Mesendoderm (in vitro differentiated cells): ENCODE data around the gene MRO.

ENCODE experiments used
- DNase-seq: peaks from one replicate; pipeline ENCODE4 v3.0.0; 2013
- H2AK5ac ChIP-seq: 2 replicates; pipeline ENCODE4 v1.6.1; 2013; ENCODE audit warnings: low read length, inconsistent platforms
- H2BK120ac ChIP-seq: 2 replicates; pipeline ENCODE4 v1.6.1; 2013; ENCODE audit warnings: low read depth, mild to moderate bottlenecking, low read length, moderate library complexity, mixed read lengths
- H2BK15ac ChIP-seq: replicated peaks from 2 replicates; pipeline ENCODE4 v1.6.1; 2013; ENCODE audit warnings: low read depth, mild to moderate bottlenecking, moderate library complexity
- H2BK5ac ChIP-seq: 2 replicates; pipeline ENCODE4 v1.6.1; 2013; ENCODE audit warnings: low read length, inconsistent platforms
- H3K18ac ChIP-seq: 2 replicates; pipeline ENCODE4 v1.6.1; 2013; ENCODE audit warnings: mild to moderate bottlenecking, low read length, mixed read lengths
- H3K23ac ChIP-seq: one replicate; pipeline ENCODE4 v1.6.1; 2013; ENCODE audit warnings: low read length
- H3K27ac ChIP-seq: 2 replicates; pipeline ENCODE4 v1.5.1; 2013; ENCODE audit warnings: low read depth, mild to moderate bottlenecking, inconsistent platforms, low read length, moderate library complexity
- H3K27me3 ChIP-seq: 2 replicates; pipeline ENCODE4 v1.6.1; 2013; ENCODE audit warnings: low read length, control low read depth, mild to moderate bottlenecking, inconsistent platforms; ENCODE audit not compliant: insufficient read depth, poor library complexity
- H3K36me3 ChIP-seq: 2 replicates; pipeline ENCODE4 v1.6.1; 2013; ENCODE audit warnings: low read length, inconsistent platforms; ENCODE audit not compliant: control insufficient read depth, insufficient read depth
- H3K4ac ChIP-seq: one replicate; pipeline ENCODE4 v1.6.1; 2013; ENCODE audit warnings: low read depth, mild to moderate bottlenecking, low read length, moderate library complexity
- H3K4me1 ChIP-seq: 2 replicates; pipeline ENCODE4 v1.6.1; 2013; ENCODE audit warnings: low read depth, low read length, inconsistent platforms; ENCODE audit not compliant: control insufficient read depth
- H3K4me2 ChIP-seq: 2 replicates; pipeline ENCODE4 v1.6.1; 2013; ENCODE audit warnings: low read length
- H3K4me3 ChIP-seq: 2 replicates; pipeline ENCODE4 v1.5.1; 2013; ENCODE audit warnings: mild to moderate bottlenecking, low read length
- H3K56ac ChIP-seq: one replicate; pipeline ENCODE4 v1.6.1; 2013; ENCODE audit warnings: low read length
- H3K79me1 ChIP-seq: 2 replicates; pipeline ENCODE4 v1.6.1; 2013; ENCODE audit warnings: low read length, inconsistent platforms
- H3K79me2 ChIP-seq: 2 replicates; pipeline ENCODE4 v1.6.1; 2013; ENCODE audit warnings: mild to moderate bottlenecking, low read length; ENCODE audit not compliant: control insufficient read depth, insufficient read depth
- H3K9ac ChIP-seq: 2 replicates; pipeline ENCODE4 v1.6.1; 2013; ENCODE audit warnings: low read length, inconsistent platforms
- H4K5ac ChIP-seq: one replicate; pipeline ENCODE4 v1.6.1; 2013; ENCODE audit warnings: low read length
- H4K8ac ChIP-seq: one replicate; pipeline ENCODE4 v1.6.1; 2013; ENCODE audit warnings: low read depth, mild to moderate bottlenecking, control low read depth, low read length, moderate library complexity
- WGBS: extraction: QIAGEN DNeasy Blood & Tissue Kit; methylation state at CpG from one replicate; pipeline ENCODE4 v1.1.7; 2013; ENCODE audit warnings: low lambda C conversion rate, missing lambda C conversion rate; ENCODE audit not compliant: insufficient coverage; ENCODE audit errors: extremely low coverage; 5-methylcytosine and 5-hydroxymethylcytosine counted together

MRO gene

DNA sequence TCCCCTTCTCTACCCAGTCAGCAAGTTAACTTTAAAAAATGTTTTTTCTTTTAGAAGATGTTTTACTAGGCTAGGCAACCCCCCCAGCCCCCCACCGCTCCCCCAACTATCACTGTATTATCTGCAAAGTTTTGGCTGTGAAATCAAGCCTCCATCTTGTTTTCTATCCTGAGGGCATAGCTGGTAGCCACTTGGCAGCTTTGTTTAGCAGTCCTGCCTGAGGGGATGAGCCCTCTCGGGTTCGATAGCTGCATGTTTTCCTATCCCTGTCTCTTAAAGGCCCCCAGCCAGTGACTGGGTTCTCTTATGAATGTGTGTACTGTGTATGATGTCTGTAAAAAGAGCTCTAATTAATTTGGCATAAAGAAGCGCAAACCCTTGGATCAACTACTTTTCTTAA lies 43.4 kb downstream of the MRO start:
- no peak overlapping the region for H3K27ac ChIP-seq
- no peak overlapping the region for H2BK5ac ChIP-seq
- H3K4me1 ChIP-seq, result no peaks in the 10 kb centered on the region
- peak; percentile 47 for DNase-seq
- no peak overlapping the region for H3K9ac ChIP-seq
- WGBS, result no CpG with 5 or more reads among the region's 4 CpGs
- H2AK5ac ChIP-seq, result no peak overlapping the region
- no peak overlapping the region for H3K18ac ChIP-seq
- H2BK15ac ChIP-seq, result no peak overlapping the region
- H3K23ac ChIP-seq, result no peak overlapping the region
- H3K27me3 ChIP-seq, result no peaks in the 10 kb centered on the region
- H4K8ac ChIP-seq, result no peak overlapping the region
- no peak overlapping the region for H2BK120ac ChIP-seq
- no peaks in the 10 kb centered on the region for H3K36me3 ChIP-seq
- no peak overlapping the region for H3K4me2 ChIP-seq
- H3K79me1 ChIP-seq, result no peaks in the 10 kb centered on the region
- no peak overlapping the region for H3K4ac ChIP-seq
- H3K4me3 ChIP-seq, result no peak overlapping the region
- H4K5ac ChIP-seq, result no peak overlapping the region
- H3K79me2 ChIP-seq, result no peaks in the 10 kb centered on the region
- no peak overlapping the region for H3K56ac ChIP-seq

DNA sequence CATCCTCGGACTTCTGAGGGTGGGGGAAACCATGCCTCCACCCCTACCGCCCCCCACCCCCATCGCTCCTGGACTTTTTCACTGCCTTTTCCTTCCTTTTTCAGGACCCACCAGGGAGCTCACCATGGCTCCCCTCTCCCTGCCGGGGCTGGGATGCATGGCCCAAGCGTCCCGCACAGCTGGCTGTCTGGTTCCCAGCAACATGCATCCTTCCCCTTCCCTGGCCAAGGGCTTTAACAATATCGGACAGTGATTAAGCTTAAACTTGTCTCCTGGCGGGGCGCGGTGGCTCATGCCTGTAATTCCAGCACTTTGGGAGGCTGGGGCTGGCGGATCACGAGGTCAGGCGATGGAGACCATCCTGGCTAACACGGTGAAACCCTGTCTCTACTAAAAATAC lies 44.1 kb downstream of the MRO start:
- Histone ChIP-seq H3K56ac (no peak overlapping the region), H3K4me1 (no peaks in the 10 kb centered on the region), H2BK15ac (no peak overlapping the region), H4K5ac (no peak overlapping the region), H3K79me1 (no peaks in the 10 kb centered on the region), H3K27ac (no peak overlapping the region), H3K4ac (no peak overlapping the region), H3K23ac (no peak overlapping the region), H3K36me3 (no peaks in the 10 kb centered on the region), H3K79me2 (no peaks in the 10 kb centered on the region), H2BK5ac (no peak overlapping the region), H2AK5ac (no peak overlapping the region), H3K4me2 (no peak overlapping the region), H4K8ac (no peak overlapping the region), H3K4me3 (no peak overlapping the region), H3K27me3 (no peaks in the 10 kb centered on the region), H3K9ac (no peak overlapping the region), H2BK120ac (no peak overlapping the region), H3K18ac (no peak overlapping the region)
- WGBS, result no CpG with 5 or more reads among the region's 14 CpGs
- no peak for DNase-seq

DNA sequence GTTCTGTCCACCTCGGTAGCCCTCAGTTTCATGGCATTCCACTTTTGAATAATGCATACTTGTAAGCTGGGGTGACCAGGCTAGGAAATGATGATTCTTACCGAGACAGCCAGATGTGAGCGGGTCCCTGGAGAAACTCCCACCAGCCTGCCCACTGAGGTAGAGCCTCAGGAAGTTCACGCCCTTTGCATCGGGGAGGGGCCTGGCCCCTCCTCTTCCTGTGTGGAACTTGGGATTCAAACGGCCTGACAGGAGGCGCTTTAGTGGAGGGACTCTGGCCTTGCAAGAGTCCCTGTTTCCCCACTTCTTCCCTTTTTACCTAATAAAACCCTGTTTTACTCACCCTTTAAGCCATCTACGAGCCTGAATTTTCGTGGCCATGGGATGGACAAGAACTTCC lies 44.6 kb downstream of the MRO start:
- H3K79me1 ChIP-seq, result no peaks in the 10 kb centered on the region
- no peak overlapping the region for H3K56ac ChIP-seq
- H3K18ac ChIP-seq, result no peak overlapping the region
- H3K9ac ChIP-seq, result no peak overlapping the region
- no peak for DNase-seq
- H2AK5ac ChIP-seq, result no peak overlapping the region
- H3K27me3 ChIP-seq, result no peaks in the 10 kb centered on the region
- no peak overlapping the region for H3K23ac ChIP-seq
- no peak overlapping the region for H3K4me2 ChIP-seq
- no peak overlapping the region for H4K5ac ChIP-seq
- H2BK5ac ChIP-seq, result no peak overlapping the region
- H3K4me1 ChIP-seq, result no peaks in the 10 kb centered on the region
- WGBS, result no CpG with 5 or more reads among the region's 9 CpGs
- no peaks in the 10 kb centered on the region for H3K36me3 ChIP-seq
- H3K79me2 ChIP-seq, result no peaks in the 10 kb centered on the region
- no peak overlapping the region for H4K8ac ChIP-seq
- H2BK120ac ChIP-seq, result no peak overlapping the region
- no peak overlapping the region for H2BK15ac ChIP-seq
- H3K27ac ChIP-seq, result no peak overlapping the region
- H3K4ac ChIP-seq, result no peak overlapping the region
- H3K4me3 ChIP-seq, result no peak overlapping the region

DNA sequence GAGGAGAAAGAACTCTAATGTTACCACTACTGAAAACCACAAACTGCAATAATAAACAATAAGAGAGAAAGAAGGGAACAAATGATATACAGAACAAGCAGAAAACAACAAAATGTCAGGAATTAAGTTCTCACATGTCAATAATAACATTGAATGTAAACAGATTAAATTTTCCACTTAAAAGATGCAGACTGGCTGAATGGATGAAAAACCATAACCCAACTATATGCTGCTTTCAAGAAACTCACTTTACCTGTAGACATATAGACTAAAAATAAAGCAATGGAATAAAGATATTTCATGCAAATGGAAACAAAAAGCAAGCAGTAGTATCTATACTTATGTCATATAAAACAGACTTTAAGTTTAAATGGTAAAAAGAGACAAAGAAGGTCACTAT lies 50.4 kb downstream of the MRO start:
- no peak for DNase-seq
- no peaks in the 10 kb centered on the region for H3K4me1 ChIP-seq
- H3K9ac ChIP-seq, result no peak overlapping the region
- H2BK5ac ChIP-seq, result no peak overlapping the region
- no peak overlapping the region for H3K27ac ChIP-seq
- H3K79me2 ChIP-seq, result no peaks in the 10 kb centered on the region
- H3K36me3 ChIP-seq, result no peaks in the 10 kb centered on the region
- no peak overlapping the region for H3K18ac ChIP-seq
- H4K5ac ChIP-seq, result no peak overlapping the region
- no peak overlapping the region for H2BK15ac ChIP-seq
- H4K8ac ChIP-seq, result no peak overlapping the region
- H3K4me3 ChIP-seq, result no peak overlapping the region
- no peak overlapping the region for H3K4ac ChIP-seq
- H2AK5ac ChIP-seq, result no peak overlapping the region
- H3K56ac ChIP-seq, result no peak overlapping the region
- no peak overlapping the region for H3K23ac ChIP-seq
- no peaks in the 10 kb centered on the region for H3K27me3 ChIP-seq
- H3K79me1 ChIP-seq, result no peaks in the 10 kb centered on the region
- no peak overlapping the region for H2BK120ac ChIP-seq
- H3K4me2 ChIP-seq, result no peak overlapping the region

DNA sequence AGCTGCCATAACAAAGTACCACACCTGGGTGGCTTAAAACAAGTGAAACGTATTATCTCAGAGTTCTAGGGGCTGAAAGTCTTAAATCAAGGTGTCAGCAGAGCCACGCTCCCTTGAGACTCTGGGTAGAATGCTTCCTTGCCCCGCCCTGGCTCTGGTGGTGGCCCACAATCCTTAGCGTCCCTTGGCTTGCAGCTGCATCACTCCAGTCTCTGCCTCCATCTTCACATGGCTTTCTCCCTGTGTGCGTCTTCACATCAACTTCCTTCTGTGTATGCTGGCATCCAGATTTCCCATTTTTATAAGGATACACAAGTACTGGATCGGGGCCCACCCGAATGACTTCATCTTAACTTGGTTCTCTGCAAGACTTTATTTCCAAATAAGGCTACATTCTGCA lies 62.5 kb downstream of the MRO start:
- H3K23ac ChIP-seq, result no peak overlapping the region
- H3K9ac ChIP-seq, result no peak overlapping the region
- H2AK5ac ChIP-seq, result no peak overlapping the region
- no peak overlapping the region for H4K8ac ChIP-seq
- H2BK15ac ChIP-seq, result no peak overlapping the region
- H2BK5ac ChIP-seq, result no peak overlapping the region
- H3K79me2 ChIP-seq, result no peaks in the 10 kb centered on the region
- no peak overlapping the region for H3K18ac ChIP-seq
- H3K4ac ChIP-seq, result no peak overlapping the region
- no peak overlapping the region for H3K56ac ChIP-seq
- H3K4me1 ChIP-seq, result no peaks in the 10 kb centered on the region
- H4K5ac ChIP-seq, result no peak overlapping the region
- H3K36me3 ChIP-seq, result no peaks in the 10 kb centered on the region
- no peaks in the 10 kb centered on the region for H3K79me1 ChIP-seq
- no peak overlapping the region for H2BK120ac ChIP-seq
- no CpG with 5 or more reads among the region's 7 CpGs for WGBS
- H3K27ac ChIP-seq, result no peak overlapping the region
- no peak overlapping the region for H3K4me2 ChIP-seq
- DNase-seq, result no peak
- no peaks in the 10 kb centered on the region for H3K27me3 ChIP-seq
- no peak overlapping the region for H3K4me3 ChIP-seq

DNA sequence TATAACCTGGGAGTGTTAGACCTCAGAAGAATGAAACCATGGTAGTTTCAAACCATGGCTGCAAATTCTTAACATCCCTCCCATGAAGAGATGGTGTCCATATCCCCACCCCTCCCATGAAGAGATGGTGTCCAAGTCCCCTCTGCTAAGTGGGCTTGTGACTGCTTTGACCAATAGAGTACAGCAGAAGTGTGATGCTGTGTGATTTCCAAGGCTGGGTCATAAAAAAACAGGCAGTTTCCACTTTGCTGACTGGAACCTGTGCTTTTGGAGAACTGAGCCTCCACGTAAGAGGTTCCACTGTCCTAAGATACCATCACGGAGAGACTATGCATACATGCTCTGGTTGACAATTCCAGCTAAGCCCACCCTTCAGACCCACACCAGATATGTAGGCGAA lies 65.5 kb downstream of the MRO start:
- H3K23ac ChIP-seq, result no peak overlapping the region
- H2BK5ac ChIP-seq, result no peak overlapping the region
- WGBS, result no CpG with 5 or more reads among the region's 3 CpGs
- H3K79me2 ChIP-seq, result no peaks in the 10 kb centered on the region
- no peak overlapping the region for H2BK15ac ChIP-seq
- H3K27me3 ChIP-seq, result no peaks in the 10 kb centered on the region
- H3K36me3 ChIP-seq, result no peaks in the 10 kb centered on the region
- no peak overlapping the region for H3K4ac ChIP-seq
- no peak overlapping the region for H2BK120ac ChIP-seq
- H3K4me2 ChIP-seq, result no peak overlapping the region
- no peak overlapping the region for H3K56ac ChIP-seq
- H3K4me3 ChIP-seq, result no peak overlapping the region
- H3K79me1 ChIP-seq, result no peaks in the 10 kb centered on the region
- peaks cover 5% of the 10 kb centered on the region for H3K4me1 ChIP-seq
- H3K27ac ChIP-seq, result no peak overlapping the region
- no peak overlapping the region for H3K9ac ChIP-seq
- no peak overlapping the region for H4K8ac ChIP-seq
- DNase-seq, result no peak
- H4K5ac ChIP-seq, result no peak overlapping the region
- no peak overlapping the region for H3K18ac ChIP-seq
- H2AK5ac ChIP-seq, result no peak overlapping the region
